Esophagus (tissue), 2 donors: ENCODE measurements around the gene SMAD1. TPM values are rescaled to one million over a fixed set of nuclear protein-coding genes. Genes with fewer than 3 reads are reported as not detected.

Experiments
- H3K27ac ChIP-seq, 2 donors: one replicate each; pipeline ENCODE4 v1.5.1; 2013; ENCODE audit warnings: low read depth in 2 of 2, mild to moderate bottlenecking in 2 of 2, inconsistent platforms in 1 of 2, low read length in 1 of 2, moderate library complexity in 1 of 2
- H3K27me3 ChIP-seq, 2 donors: one replicate each; pipeline ENCODE4 v1.6.1; 2013; ENCODE audit warnings: low read length in 2 of 2, control low read depth in 1 of 2, mild to moderate bottlenecking in 1 of 2; ENCODE audit not compliant: insufficient read depth in 2 of 2, control insufficient read depth in 1 of 2
- H3K36me3 ChIP-seq, 2 donors: one replicate each; pipeline ENCODE4 v1.6.1; 2013; ENCODE audit warnings: low read length in 1 of 2; ENCODE audit not compliant: control insufficient read depth in 2 of 2, insufficient read depth in 2 of 2
- H3K4me1 ChIP-seq, 2 donors: one replicate each; pipeline ENCODE4 v1.6.1; 2013; ENCODE audit warnings: low read length in 1 of 2; ENCODE audit not compliant: control insufficient read depth in 2 of 2, insufficient read depth in 2 of 2
- H3K4me3 ChIP-seq, 2 donors: one replicate each; pipeline ENCODE4 v1.5.1; 2013; ENCODE audit warnings: low read length in 2 of 2, mild to moderate bottlenecking in 2 of 2, low read depth in 1 of 2, moderate library complexity in 1 of 2
- H3K9me3 ChIP-seq, 2 donors: one replicate each; pipeline ENCODE4 v1.6.1; 2013; ENCODE audit warnings: mild to moderate bottlenecking in 2 of 2, low read depth in 1 of 2, low read length in 1 of 2, moderate library complexity in 1 of 2; ENCODE audit not compliant: control insufficient read depth in 2 of 2, insufficient read depth in 1 of 2
- WGBS, 2 donors: extraction: QIAGEN DNeasy Blood & Tissue Kit; methylation state at CpG; one replicate each; pipeline ENCODE4 v1.1.7; 2013; 5-methylcytosine and 5-hydroxymethylcytosine counted together
- polyA plus RNA-seq, 2 donors: library from polyadenylated mRNA; stranded (reverse); fragments of 200-250 nt; gene quantifications; one replicate each; pipeline ENCODE4 v1.2.3, GENCODE V29; 2013
- donor health status: healthy with polysubstance abuse.
- donor health status: Bipolar disorder and iron deficiency.

Gene SMAD1
- polyA plus RNA-seq, 2 donors, result 2.3 to 9.8 TPM

- no peak overlapping the region for H3K27ac ChIP-seq
- H3K27me3 ChIP-seq, result no peaks in the 10 kb centered on the region
- peaks cover 0 to 2% of the 10 kb centered on the region in 2 donors for H3K9me3 ChIP-seq
- peaks cover 0 to 3% of the 10 kb centered on the region in 2 donors for H3K36me3 ChIP-seq
- WGBS, 2 donors, result 85% methylated on average over 4 of the region's 4 CpGs
- no peaks in the 10 kb centered on the region for H3K4me1 ChIP-seq
- H3K4me3 ChIP-seq, result no peak overlapping the region
Observed at GRCh38 chr4:145513020-145513621, 31.5 kb downstream of the SMAD1 start.

GRCh38 chr4:145520172-145520571 is 38.5 kb downstream of the SMAD1 start:
- H3K9me3 ChIP-seq, result no peaks in the 10 kb centered on the region
- H3K27me3 ChIP-seq, result no peaks in the 10 kb centered on the region
- WGBS, 2 donors, result 94 to 96% methylated on average over 1 of the region's 1 CpG
- H3K4me3 ChIP-seq, result no peak overlapping the region
- H3K4me1 ChIP-seq, result no peaks in the 10 kb centered on the region
- H3K27ac ChIP-seq, result no peak overlapping the region
- no peaks in the 10 kb centered on the region for H3K36me3 ChIP-seq

GRCh38 chr4:145521282-145521681 is 39.6 kb downstream of the SMAD1 start:
- Histone ChIP-seq H3K4me3 (no peak overlapping the region), H3K27ac (no peak overlapping the region), H3K4me1 (no peaks in the 10 kb centered on the region), H3K27me3 (no peaks in the 10 kb centered on the region), H3K36me3 (no peaks in the 10 kb centered on the region), H3K9me3 (no peaks in the 10 kb centered on the region)
- WGBS, 2 donors, result 69 to 80% methylated on average over 2 of the region's 2 CpGs

- Histone ChIP-seq H3K27me3 (no peaks in the 10 kb centered on the region), H3K4me1 (no peaks in the 10 kb centered on the region), H3K4me3 (no peak overlapping the region), H3K9me3 (no peaks in the 10 kb centered on the region), H3K36me3 (no peaks in the 10 kb centered on the region), H3K27ac (peak overlapping the region in 1 of 2 donors; percentile 13)
- WGBS, 2 donors, result 84 to 88% methylated on average over 2 of the region's 2 CpGs
Observed at GRCh38 chr4:145523117-145523516, 41.5 kb downstream of the SMAD1 start.

- Histone ChIP-seq H3K4me1 (no peaks in the 10 kb centered on the region), H3K4me3 (no peak overlapping the region), H3K9me3 (no peaks in the 10 kb centered on the region), H3K36me3 (no peaks in the 10 kb centered on the region), H3K27ac (no peak overlapping the region), H3K27me3 (no peaks in the 10 kb centered on the region)
- WGBS, 2 donors, result 46 to 49% methylated on average over 2 of the region's 2 CpGs
Observed at GRCh38 chr4:145524552-145524951, 42.9 kb downstream of the SMAD1 start.

GRCh38 chr4:145525291-145525740 is 43.7 kb downstream of the SMAD1 start:
- no peaks in the 10 kb centered on the region for H3K4me1 ChIP-seq
- WGBS, 2 donors, result 33 to 53% methylated on average over 1 of the region's 1 CpG
- H3K27ac ChIP-seq, result no peak overlapping the region

GRCh38 chr4:145527773-145528172 is 46.1 kb downstream of the SMAD1 start:
- Histone ChIP-seq H3K4me1 (no peaks in the 10 kb centered on the region), H3K9me3 (no peaks in the 10 kb centered on the region), H3K27ac (no peak overlapping the region), H3K36me3 (no peaks in the 10 kb centered on the region), H3K4me3 (no peak overlapping the region), H3K27me3 (no peaks in the 10 kb centered on the region)
- 87 to 93% methylated on average over 10 of the region's 10 CpGs for WGBS, 2 donors

More at GRCh38 chr4:145525291-145525740, 43.7 kb downstream of the SMAD1 start:
- Histone ChIP-seq H3K27me3 (no peaks in the 10 kb centered on the region), H3K4me3 (no peak overlapping the region), H3K36me3 (no peaks in the 10 kb centered on the region), H3K9me3 (no peaks in the 10 kb centered on the region)

- Histone ChIP-seq H3K27ac (no peak overlapping the region), H3K4me3 (no peak overlapping the region), H3K36me3 (no peaks in the 10 kb centered on the region), H3K9me3 (no peaks in the 10 kb centered on the region), H3K4me1 (no peaks in the 10 kb centered on the region), H3K27me3 (no peaks in the 10 kb centered on the region)
- WGBS, 2 donors, result 74 to 90% methylated on average over 3 of the region's 3 CpGs
Observed at GRCh38 chr4:145528601-145529000, 46.9 kb downstream of the SMAD1 start.

GRCh38 chr4:145530189-145530588 is 48.5 kb downstream of the SMAD1 start:
- no peaks in the 10 kb centered on the region for H3K27me3 ChIP-seq
- no peak overlapping the region for H3K27ac ChIP-seq
- no peaks in the 10 kb centered on the region for H3K9me3 ChIP-seq
- 64 to 73% methylated on average over 2 of the region's 2 CpGs for WGBS, 2 donors
- no peaks in the 10 kb centered on the region for H3K4me1 ChIP-seq
- H3K4me3 ChIP-seq, result no peak overlapping the region
- no peaks in the 10 kb centered on the region for H3K36me3 ChIP-seq

- no peak overlapping the region for H3K4me3 ChIP-seq
- H3K27me3 ChIP-seq, result no peaks in the 10 kb centered on the region
- H3K36me3 ChIP-seq, result no peaks in the 10 kb centered on the region
- no peaks in the 10 kb centered on the region for H3K4me1 ChIP-seq
- no peaks in the 10 kb centered on the region for H3K9me3 ChIP-seq
- H3K27ac ChIP-seq, result no peak overlapping the region
- WGBS, 2 donors, result 44 to 74% methylated on average over 1 of the region's 1 CpG
Observed at GRCh38 chr4:145530662-145531061, 49.0 kb downstream of the SMAD1 start.
